DMS53 treated with DMSO at 0.1 percent for 48 hours (cell line): Measurements from ENCODE around the gene PLPP2.

Experiments used
- DNase-seq: peaks from one replicate; lab custom pipeline; 2025; ENCODE audit not compliant: unreplicated experiment; lab: John Stamatoyannopoulos, UW

The PLPP2 gene

DNA sequence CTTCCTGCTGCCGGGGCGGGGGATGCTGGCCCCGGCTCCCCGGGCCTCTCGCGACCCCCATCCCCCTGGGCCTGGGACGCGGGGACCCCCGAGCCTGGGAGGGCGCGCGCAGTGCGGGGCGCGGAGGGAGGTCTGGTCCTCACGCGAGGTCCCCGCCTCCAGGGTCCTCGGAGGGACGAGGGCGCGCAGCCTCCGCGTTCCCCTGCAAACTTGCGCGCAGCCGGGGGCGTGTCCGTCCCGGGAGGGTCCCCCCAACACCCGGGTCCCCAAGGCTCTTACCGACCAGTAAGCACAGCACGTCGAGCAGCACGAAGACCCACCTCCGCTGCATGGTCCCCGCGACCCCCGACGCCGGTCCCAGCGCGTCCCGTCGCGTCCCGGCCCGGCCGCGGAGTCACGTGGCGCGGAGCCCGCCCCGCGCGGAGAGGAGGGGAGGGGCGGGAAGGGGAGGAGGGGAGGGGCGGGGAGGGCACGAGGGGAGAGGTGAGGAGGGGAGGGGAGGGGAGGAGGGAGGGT is at the start of gene PLPP2:
Gene PLPP2 (minus strand): TSS at position 398 of the 516 bp plus-strand sequence. CDS start 67 bp downstream, at position 331.
- no peak for DNase-seq

- DNase-seq: no peak
These were observed 49.6 kb upstream of the PLPP2 start for GRCh38 chr19:340620-341385.

DNA sequence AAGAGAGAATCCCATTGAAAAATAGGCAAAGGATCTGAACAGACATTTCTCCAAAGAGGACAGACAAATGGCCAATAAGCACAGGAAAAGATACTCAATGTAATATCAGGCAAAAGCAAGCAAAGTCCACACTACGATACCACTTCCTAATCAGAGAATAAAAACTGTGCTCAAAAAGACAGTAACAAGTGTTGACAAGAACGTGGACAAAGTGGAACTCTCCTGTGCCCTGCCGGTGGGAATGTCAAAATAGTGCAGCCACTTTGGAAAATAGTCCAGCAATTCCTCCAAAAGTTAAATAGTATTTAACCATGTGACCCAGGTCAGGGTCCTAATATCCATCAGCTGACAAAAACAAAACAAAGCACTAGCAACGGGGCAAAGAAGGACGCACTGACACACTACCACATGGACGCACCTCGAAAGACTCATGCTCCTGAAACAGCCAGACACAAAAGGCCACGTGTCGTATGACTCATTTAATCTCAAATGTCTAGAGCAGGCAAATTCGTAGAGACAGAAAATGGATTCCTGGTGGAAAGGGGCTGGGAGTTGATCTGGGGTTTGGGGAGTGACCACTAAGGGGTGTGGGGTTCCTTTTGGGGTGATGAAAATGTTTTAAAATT is 48.2 kb upstream of the PLPP2 start:
- DNase-seq: no peak

DNA sequence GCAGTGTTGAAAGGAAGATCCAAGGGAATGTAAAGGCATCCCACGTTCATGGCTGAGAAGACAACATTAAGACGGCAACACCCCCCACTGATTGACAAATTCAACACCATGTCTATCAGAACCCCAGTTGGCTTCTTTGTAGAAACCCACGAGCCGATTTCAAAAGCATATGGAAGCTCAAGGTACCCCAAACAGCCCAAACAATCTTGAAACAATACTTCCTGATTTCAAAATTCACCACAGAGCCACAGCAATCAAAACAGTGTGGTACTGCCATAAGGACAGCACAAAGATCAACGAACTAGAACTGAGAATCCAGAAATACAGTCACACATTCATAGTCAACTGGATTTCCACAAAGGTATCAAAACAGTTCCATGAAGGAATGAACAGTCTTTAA is 47.2 kb upstream of the PLPP2 start:
- DNase-seq: no peak

GRCh38 chr19:336067-336614 is 44.9 kb upstream of the PLPP2 start:
- no peak for DNase-seq

DNA sequence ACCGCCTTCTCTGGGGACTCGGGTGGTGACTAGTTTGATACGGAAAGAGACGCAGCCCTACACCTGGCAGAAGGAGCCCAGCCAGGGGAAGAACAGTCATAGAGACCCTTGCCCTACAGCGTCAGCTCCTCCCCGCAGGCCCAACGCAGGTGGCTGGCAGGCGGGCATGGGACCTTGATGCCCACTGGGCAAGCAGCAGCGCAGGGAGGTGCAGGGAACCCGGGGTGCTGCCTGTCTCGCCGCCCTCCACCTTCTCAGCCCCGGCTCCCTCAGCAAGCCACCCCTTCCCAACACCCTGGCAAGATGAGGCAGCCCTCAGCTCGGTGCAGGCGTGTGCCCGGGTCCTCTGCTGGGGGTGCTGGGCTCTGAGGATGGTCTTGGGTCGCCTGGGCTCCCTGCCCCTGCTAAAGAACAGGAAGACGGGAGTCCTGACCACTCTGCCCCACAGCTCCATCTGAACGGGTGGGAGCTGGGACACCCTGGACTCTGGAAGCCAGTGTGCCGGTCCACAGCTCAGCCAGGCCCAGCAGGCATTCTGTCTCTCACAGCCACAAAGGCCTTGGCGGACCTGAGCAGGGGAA is 44.4 kb upstream of the PLPP2 start:
- DNase-seq: no peak

GRCh38 chr19:335072-335471 is 43.9 kb upstream of the PLPP2 start:
- no peak for DNase-seq

- no peak for DNase-seq
These were observed 43.3 kb upstream of the PLPP2 start for GRCh38 chr19:334296-335071.

GRCh38 chr19:330503-330902 is 39.3 kb upstream of the PLPP2 start:
- DNase-seq: no peak

GRCh38 chr19:329876-330275 is 38.7 kb upstream of the PLPP2 start:
- DNase-seq: no peak

DNA sequence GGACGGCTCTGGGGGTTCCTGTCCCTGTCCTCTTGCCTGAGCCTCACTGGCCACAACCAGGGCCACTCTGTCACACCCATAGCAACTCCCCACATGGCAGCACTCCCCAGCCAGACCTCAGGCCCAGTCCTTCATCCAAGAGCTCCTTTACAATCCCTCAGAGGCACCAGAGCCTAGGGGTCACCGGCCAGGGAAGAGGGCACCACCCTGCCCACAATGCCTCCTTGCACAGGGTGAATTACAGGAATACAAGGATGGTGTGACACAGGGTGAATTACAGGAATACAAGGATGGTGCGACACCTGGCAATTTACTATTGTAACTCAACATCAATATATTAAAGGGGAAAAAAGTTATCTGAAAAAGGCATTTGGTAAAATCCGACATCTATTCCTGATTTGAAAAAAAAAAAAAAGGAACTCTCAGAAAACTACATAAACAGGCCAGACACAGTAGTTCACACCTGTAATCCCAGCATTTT is 36.9 kb upstream of the PLPP2 start:
- no peak for DNase-seq

DNA sequence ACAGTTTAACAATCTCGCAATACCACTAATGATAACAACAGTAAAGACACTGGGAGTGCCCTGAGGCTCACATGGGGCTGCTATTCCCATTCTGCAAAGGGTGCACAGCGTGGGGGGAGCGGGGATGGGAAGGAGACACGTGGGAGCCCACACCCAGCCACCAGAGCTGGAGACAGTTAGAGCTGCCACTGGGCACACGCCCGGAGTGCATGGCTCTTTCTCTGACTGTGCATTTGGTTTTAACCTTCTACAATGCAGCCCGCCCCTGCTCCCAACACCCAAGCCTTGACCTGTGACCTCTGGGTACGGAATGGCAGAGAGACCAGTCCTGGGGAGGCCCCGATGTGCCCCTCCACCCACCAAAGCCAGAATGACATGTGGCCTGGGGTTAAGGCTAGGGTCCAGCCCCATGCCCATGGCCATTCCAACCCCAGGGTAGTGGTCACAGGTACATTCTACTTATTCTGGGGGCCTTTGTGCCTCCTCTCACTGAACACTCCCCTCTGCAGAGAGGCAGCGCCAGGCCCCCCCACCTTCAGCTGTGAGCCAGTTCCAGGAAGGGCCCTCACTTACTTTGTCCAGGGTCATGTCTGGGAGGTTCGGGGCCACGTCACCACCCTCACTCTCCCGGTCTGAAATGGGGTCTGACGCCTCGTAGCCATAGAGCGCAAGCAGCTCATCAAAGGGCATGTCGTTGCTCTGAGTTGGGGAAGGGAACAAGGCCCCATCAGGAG is 36.3 kb upstream of the PLPP2 start:
- DNase-seq: no peak

- DNase-seq: no peak
These were observed 35.7 kb upstream of the PLPP2 start for GRCh38 chr19:326871-327270.

DNA sequence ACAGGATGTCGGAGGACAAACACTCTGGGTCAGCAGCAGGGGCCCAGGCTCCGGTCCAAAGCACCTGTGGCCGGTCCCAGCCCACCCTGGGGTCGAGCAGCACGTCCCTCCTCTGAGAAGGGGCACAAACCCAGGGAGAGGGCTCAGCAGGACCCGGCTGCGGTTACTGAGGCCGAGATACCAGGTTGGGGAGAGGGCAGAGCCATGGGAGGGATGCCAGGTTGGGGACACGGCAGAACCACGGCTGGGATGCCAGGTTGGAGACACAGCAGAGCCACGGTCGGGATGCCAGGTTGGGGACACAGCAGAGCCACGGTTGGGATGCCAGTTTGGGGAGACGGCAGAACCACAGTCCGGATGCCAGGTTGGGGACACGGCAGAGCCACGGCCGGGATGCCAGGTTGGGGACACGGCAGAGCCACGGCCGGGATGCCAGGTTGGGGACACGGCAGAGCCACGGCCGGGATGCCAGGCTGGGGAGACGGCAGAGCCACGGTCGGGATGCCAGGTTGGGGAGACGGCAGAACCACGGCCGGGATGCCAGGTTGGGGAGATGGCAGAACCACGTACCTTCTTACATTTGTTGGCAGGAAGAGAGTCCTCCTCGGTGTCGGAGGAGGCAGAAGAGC is 34.8 kb upstream of the PLPP2 start:
- no peak for DNase-seq

DNA sequence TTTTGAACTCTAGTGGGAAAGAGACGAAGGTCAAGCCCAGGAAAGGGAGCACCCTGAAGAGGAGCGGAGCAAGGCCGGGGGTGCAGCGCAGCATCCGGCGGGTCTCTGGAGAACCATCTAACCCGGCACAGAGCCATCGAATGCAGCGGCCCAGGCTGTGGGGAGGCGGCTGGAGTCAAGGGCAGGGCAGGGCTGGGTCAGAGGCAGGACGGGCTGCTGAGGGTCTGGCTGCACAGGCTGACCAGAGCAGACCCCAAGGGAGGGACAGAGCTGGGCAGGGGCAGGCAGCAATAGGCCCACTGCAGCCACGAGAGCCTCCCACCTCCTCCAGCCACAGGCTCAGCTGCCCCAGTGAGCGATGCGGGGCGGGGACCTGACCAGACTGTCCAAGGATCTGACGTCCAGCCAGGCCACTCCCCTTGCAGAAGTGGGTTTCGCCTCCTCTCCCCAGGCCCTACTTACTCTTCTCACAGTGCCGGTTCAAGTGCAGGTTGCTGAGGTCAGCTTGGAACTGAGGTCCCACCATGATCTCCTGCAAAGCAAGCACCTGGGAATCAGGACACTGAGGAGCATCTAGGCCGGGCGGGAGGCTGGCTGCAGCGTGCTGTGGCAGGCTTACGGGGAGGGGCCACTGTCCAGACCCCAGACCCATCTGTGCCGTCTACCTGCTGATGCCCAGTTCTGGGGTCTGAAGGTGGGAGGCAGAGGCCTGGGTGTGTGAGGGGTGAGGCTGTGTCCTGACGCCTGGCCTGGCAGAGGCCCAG is 34.2 kb upstream of the PLPP2 start:
- DNase-seq: no peak

DNA sequence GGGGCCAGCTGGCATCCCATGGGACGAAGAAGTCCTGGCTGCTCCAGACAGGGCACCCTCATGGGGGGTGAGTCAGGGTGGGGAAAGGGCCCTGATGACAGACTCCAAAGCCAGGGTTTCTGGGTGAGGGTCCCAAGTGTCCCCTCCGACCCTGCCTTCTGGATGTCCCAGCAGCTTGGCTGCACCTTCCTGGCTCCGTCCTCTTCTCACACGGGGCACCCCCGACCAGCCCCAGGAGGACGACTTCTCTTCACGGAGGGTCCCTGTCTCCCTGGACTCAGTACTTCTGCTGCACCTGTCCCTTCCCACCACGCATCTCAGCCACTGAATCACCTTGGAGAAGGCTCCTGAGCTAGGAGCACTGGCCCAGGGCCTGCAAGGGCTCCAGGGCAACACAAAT is 33.5 kb upstream of the PLPP2 start:
- DNase-seq: no peak

GRCh38 chr19:322616-323015 is 31.4 kb upstream of the PLPP2 start:
- no peak for DNase-seq

- DNase-seq: no peak
These were observed 27.2 kb upstream of the PLPP2 start for GRCh38 chr19:318509-318774.

DNA sequence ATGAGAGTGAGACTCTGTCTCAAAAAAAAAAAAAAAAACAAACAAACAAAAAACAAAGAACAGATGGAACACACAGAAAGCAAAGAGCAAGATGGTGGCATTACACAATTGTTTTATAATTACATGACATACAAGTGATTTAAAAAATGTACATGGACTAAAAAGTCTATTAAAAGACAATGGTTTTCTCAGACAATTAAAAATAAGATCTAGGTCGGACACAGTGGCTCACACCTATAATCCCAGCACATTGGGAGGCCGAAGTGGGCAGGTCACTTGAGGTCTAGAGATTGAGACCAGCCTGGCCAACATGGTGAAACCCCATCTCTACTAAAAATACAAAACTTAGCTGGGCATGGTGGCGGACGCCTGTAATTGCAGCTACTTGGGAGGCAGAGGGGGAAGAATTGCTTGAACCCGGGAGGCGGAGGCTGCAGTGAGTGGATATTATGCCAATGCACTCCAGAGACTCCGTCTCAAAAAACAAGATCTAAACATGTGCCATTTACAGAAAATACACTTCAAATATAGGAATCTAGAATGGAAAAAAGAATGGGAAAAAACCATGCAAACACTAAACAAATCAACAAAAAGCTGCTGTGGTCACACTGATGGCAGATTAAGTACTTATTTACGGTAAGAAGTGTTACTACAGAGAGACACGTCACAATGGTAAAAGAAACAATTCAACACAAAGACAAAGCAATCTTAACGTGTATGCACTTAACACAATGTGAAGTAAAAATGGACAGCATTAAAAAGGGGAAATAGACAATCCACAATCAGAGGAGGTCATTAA is 26.7 kb upstream of the PLPP2 start:
- no peak for DNase-seq
